CD4-positive, alpha-beta T cell (primary cell): ENCODE results near the gene ZNF223. TPM values are rescaled to one million over a fixed set of nuclear protein-coding genes. Genes with fewer than 3 reads are reported as not detected.

ENCODE experiments used
- ATAC-seq: fragments of 200-7000 bp; cut with Tn5 transposase; one replicate; pipeline ENCODE4 v1.10.0; 2022; ENCODE audit warnings: mild to moderate bottlenecking; ENCODE audit not compliant: poor library complexity
- CTCF ChIA-PET: fragments of 350-600 bp; sonication (Branson Sonifier 250); formaldehyde crosslinking; loops from one replicate; lab custom pipeline; 2021; ENCODE audit warnings: antibody characterized with exemption, inconsistent platforms; lab: Charles Lee
- POLR2A ChIA-PET: fragments of 350-600 bp; sonication (Branson Sonifier 250); formaldehyde crosslinking; loops from one replicate; lab custom pipeline; 2021; ENCODE audit warnings: antibody characterized with exemption, inconsistent platforms; lab: Charles Lee
- DNase-seq, 14 experiments: peaks; one replicate each; pipeline ENCODE4 v3.0.0-alpha.2; 2013 to 2020; ENCODE audit warnings: mixed read lengths in 2 of 14
- H3K27ac ChIP-seq, 2 donors: one replicate each; pipeline versions ENCODE4 v1.5.1 to v1.7.0; 2013; ENCODE audit warnings: low read length in 2 of 2, low read depth in 1 of 2, mild to moderate bottlenecking in 1 of 2
- H3K27me3 ChIP-seq, 2 experiments: 1 replicate in 1 of 2; 2 replicates in 1 of 2; pipeline versions ENCODE4 v1.6.1 to v1.7.0; 2013; ENCODE audit warnings: low read length in 2 of 2, control low read depth in 1 of 2, mild to moderate bottlenecking in 1 of 2, moderate library complexity in 1 of 2; ENCODE audit not compliant: insufficient read depth in 2 of 2, control insufficient read depth in 1 of 2
- H3K36me3 ChIP-seq: one replicate; pipeline ENCODE4 v1.6.1; 2013; ENCODE audit warnings: low read length, control low read depth; ENCODE audit not compliant: insufficient read depth
- H3K4me1 ChIP-seq: one replicate; pipeline ENCODE4 v1.6.1; 2013; ENCODE audit warnings: low read length, control low read depth; ENCODE audit not compliant: insufficient read depth
- H3K4me3 ChIP-seq: one replicate; pipeline ENCODE4 v1.5.1; 2013; ENCODE audit warnings: mild to moderate bottlenecking, low read length, moderate library complexity
- H3K9me3 ChIP-seq, 2 experiments: 1 replicate in 1 of 2; 2 replicates in 1 of 2; pipeline versions ENCODE4 v1.6.1 to v1.7.0; 2013; ENCODE audit warnings: low read length in 2 of 2, mild to moderate bottlenecking in 2 of 2, control low read depth in 1 of 2, moderate library complexity in 1 of 2; ENCODE audit not compliant: control insufficient read depth in 1 of 2, insufficient read depth in 1 of 2
- H3K27ac Mint-ChIP-seq: one replicate; pipeline ENCODE4 v1.8.0; 2020; ENCODE audit warnings: mixed read lengths
- H3K27me3 Mint-ChIP-seq: one replicate; pipeline ENCODE4 v1.8.0; 2021; ENCODE audit warnings: mixed read lengths
- H3K36me3 Mint-ChIP-seq: one replicate; pipeline ENCODE4 v1.8.0; 2021; ENCODE audit warnings: low read depth, mixed read lengths
- H3K4me1 Mint-ChIP-seq: one replicate; pipeline ENCODE4 v1.8.0; 2021; ENCODE audit warnings: low read depth, mixed read lengths
- H3K4me3 Mint-ChIP-seq: one replicate; pipeline ENCODE4 v1.8.0; 2020; ENCODE audit warnings: mild to moderate bottlenecking, mixed read lengths
- H3K9me3 Mint-ChIP-seq: one replicate; pipeline ENCODE4 v1.8.0; 2020; ENCODE audit warnings: mixed read lengths
- intact Hi-C, 2 experiments: fragments of 100-400 bp; cut with DNase I in 1 of 2; cut with micrococcal nuclease in 1 of 2; formaldehyde crosslinking; loops; one replicate each; pipeline versions ENCODE4 v1.15.1 to v1.9.0; 2023 to 2025; cut with DNase I, micrococcal nuclease
- polyA plus RNA-seq, 2 donors: library from polyadenylated mRNA; unstranded; fragments of 120-200 nt; gene quantifications; one replicate each; pipeline ENCODE4 v1.2.1, GENCODE V29; 2013
- total RNA-seq, 174 experiments: library from RNA in 2 of 174; stranded (reverse) in 2 of 174; gene quantifications; one replicate each; pipeline ENCODE4 v1.2.3 and lab custom pipeline; 2021 to 2026
- TF ChIP-seq, protein P1 (sequence below): fragments of 200-600 bp; IDR thresholded peaks from one replicate; pipeline ENCODE4 v1.8.0; 2022; ENCODE audit warnings: antibody characterized with exemption, mild to moderate bottlenecking

The ZNF223 gene
- total RNA-seq, result 1 to 10 TPM in 1 of 2 experiments, under 1 TPM in 1; 0.67 to 1.1 TPM
- polyA plus RNA-seq (2013, experiment 1 of 2), result 3.3 TPM
- 3.6 TPM for polyA plus RNA-seq (2013, experiment 2 of 2)
- total RNA-seq (lab: John Stamatoyannopoulos, UW), result 0 to 2.6 (median 0.72) reads per million in 172 experiments

DNA sequence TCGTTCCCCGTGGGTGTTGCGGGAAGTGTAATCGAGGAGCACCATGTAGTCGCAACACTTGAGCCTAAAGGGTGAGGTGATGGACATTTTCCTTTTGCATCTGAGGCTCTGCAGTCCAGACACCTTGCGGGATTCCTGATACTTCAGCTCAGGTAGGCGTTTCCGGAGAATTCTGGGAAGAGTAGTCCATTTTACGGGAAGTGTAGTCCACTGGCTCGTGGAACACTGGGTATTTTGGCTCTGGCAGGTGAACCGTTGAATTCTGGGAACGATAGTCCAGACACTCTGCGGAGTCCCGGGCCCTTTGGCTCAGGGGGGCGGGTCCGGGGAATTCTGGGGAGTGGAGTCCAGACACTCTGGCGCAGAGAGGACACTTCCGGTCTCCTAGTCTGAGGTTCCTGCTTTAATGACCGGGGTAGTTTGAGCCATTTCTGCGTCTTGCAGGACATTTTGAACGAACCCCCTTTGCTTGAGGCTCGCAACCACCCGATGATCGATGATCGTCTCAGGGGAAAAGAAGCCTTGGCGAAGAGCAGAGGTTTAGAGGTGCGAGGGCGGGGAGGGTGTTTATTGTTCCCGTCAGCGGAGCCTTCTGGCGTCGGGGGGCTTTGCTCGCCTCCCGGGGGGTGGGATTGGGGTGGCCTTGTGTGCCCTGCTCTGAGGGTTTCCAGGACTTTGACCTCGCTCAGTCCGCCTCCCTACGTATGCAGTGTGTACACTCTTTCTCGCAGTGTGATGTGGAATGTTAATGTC lies at the start of gene ZNF223:
Gene ZNF223, plus strand, starts transcription at position 387 of the 753 bp plus-strand sequence. CDS start 3,141 bp downstream, outside the sequence.
- DNase-seq (peak; percentile 30 to 85 (median 65)), ATAC-seq (peak; percentile 79)
- peak within 1 kb of the TSS; percentile 93 for H3K4me3 Mint-ChIP-seq
- peaks cover 33% of the 10 kb centered on the region for H3K4me1 Mint-ChIP-seq
- ChIA-PET CTCF (no interaction called here), POLR2A (interaction anchor here (1.3 kb wide), 1 partner anchor 253 kb away, joined by 4 read pairs; the partner anchor contains the start of gene ZNF235)
- no peak within 1 kb of the TSS for H3K27ac ChIP-seq
- TF ChIP-seq, protein P1, sequence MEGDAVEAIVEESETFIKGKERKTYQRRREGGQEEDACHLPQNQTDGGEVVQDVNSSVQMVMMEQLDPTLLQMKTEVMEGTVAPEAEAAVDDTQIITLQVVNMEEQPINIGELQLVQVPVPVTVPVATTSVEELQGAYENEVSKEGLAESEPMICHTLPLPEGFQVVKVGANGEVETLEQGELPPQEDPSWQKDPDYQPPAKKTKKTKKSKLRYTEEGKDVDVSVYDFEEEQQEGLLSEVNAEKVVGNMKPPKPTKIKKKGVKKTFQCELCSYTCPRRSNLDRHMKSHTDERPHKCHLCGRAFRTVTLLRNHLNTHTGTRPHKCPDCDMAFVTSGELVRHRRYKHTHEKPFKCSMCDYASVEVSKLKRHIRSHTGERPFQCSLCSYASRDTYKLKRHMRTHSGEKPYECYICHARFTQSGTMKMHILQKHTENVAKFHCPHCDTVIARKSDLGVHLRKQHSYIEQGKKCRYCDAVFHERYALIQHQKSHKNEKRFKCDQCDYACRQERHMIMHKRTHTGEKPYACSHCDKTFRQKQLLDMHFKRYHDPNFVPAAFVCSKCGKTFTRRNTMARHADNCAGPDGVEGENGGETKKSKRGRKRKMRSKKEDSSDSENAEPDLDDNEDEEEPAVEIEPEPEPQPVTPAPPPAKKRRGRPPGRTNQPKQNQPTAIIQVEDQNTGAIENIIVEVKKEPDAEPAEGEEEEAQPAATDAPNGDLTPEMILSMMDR, result no peak
- H3K36me3 ChIP-seq, result peaks cover 5% of the 10 kb centered on the region
- peaks cover 19% of the 10 kb centered on the region for H3K27me3 Mint-ChIP-seq
- H3K27me3 ChIP-seq, result no peaks in the 10 kb centered on the region
- peaks cover 14% of the 10 kb centered on the region for H3K9me3 Mint-ChIP-seq
- peak within 1 kb of the TSS; percentile 61 for H3K4me3 ChIP-seq
- peaks cover 17% of the 10 kb centered on the region for H3K4me1 ChIP-seq
- intact Hi-C loops, result loop anchor here in 1 of 2 experiments (2.0 to 5.0 kb wide), 3 partner anchors 25 to 225 kb away; partner anchors contain the start of genes ZNF224 and ZNF283
- peaks cover 59% of the 10 kb centered on the region for H3K36me3 Mint-ChIP-seq
- H3K9me3 ChIP-seq, result peaks cover 0 to 18% of the 10 kb centered on the region in 2 experiments
- peak within 1 kb of the TSS; percentile 40 for H3K27ac Mint-ChIP-seq

DNA sequence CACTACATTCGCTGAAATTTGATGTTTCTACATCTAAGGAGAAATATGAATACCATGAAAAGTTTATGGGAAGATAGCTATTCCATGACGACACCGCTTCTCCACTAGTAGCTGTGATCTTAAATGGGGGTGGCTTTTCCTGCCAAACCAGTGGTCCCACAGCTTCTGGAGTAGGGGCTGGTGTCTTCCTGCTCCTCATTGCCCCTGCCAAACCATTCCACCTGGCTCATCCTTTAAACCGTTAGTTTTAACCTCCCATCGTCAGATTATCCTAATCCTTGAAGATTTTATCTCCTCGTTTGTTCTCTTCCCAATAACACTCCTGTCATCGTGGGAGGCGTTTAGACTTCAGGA lies 49.6 kb upstream of the ZNF223 start:
- Histone ChIP-seq H3K27ac (peak overlapping the region in 1 of 2 donors; percentile 6), H3K27me3 (no peaks in the 10 kb centered on the region), H3K36me3 (peaks cover 4% of the 10 kb centered on the region), H3K9me3 (peaks cover 13 to 34% of the 10 kb centered on the region in 2 experiments), H3K4me3 (peak overlapping the region; percentile 84), H3K4me1 (peaks cover 18% of the 10 kb centered on the region)
- H3K27ac Mint-ChIP-seq, result peak overlapping the region; percentile 90
- peaks cover 18% of the 10 kb centered on the region for H3K9me3 Mint-ChIP-seq
- TF ChIP-seq, protein P1, result no peak
- ChIA-PET POLR2A (interaction anchor here (0.6 to 1.3 kb wide), 3 partner anchors 67 to 498 kb away, joined by 3 to 8 read pairs (median 3); partner anchors contain the start of gene ZNF45), CTCF (interaction anchor here (1.2 kb wide), 1 partner anchor 93 kb away, joined by 3 read pairs; no protein-coding TSS in a partner anchor)
- intact Hi-C loops, result loop anchor here (1.0 to 10.0 kb wide), 12 partner anchors 17 to 305 kb away; partner anchors contain the start of genes ZNF155 (in 2 of the 2), ZNF224 (in 2 of the 2), ZNF45 (in 2 of the 2) and ZNF222 (in 1 of the 2)
- H3K4me1 Mint-ChIP-seq, result peaks cover 29% of the 10 kb centered on the region
- peaks cover 59% of the 10 kb centered on the region for H3K36me3 Mint-ChIP-seq
- peak overlapping the region; percentile 100 for H3K4me3 Mint-ChIP-seq
- no peaks in the 10 kb centered on the region for H3K27me3 Mint-ChIP-seq
- no peak for DNase-seq
- ATAC-seq, result no peak
